GM21528 (cell line): ENCODE measurements around the gene COL5A1.

Source experiments
- ATAC-seq: cut with Tn5 transposase; IDR thresholded peaks from one replicate; pipeline ENCODE4 v1.9.1; 2021; ENCODE audit warnings: mild to moderate bottlenecking, moderate library complexity; ENCODE audit not compliant: unreplicated experiment, low FRiP score

The COL5A1 gene

DNA sequence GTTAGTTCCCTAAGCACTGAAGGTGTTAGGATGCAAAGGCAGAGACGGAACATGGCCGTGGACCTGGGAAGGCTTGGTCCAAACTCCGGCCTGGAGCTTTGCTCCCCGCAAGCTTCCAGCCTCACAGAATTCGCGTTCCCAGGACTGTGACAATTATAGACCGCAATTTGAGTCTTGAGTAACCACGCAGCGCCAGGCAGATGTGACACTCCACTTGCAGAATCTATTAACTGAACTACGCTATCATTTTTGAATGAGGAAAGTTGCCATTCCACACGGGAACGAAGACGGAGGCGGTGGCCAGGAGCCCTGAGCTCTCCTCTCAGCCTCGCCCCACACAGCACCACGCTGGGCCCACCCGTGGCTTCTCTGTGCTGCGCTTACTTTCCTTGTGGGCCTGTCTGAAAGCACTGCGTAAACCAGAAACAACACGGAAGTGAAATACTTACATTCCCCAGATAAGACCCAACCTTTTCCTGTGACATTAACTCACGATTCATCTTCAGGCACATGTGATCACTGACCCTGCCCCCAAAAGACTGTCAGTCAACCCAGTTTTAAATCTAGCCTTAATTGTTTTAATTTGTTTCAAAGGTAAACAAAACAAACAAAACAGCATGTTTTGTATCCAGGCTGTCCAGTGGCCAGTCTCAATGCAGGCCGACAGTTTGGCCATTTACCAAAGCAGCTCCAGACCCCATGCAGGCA, 16.1 kb upstream of the COL5A1 start:
- no peak for ATAC-seq

DNA sequence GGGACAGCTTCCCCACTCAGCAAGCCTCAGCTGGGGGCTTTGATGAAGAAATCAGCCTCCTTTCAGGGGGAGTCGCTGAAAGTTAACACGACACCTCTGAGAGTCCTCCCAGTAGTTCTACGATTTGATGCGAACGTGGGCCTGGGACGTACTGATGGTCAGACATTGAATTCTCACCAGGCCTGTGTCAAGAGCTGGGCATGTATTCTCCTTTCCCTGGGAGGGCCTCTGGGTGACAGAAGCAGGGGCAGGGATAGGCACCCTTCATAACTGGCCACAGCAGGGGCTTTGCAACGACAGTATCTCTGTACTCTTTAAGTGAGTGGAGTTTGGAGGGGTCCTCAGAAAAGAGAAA, 15.6 kb upstream of the COL5A1 start:
- ATAC-seq, result no peak

DNA sequence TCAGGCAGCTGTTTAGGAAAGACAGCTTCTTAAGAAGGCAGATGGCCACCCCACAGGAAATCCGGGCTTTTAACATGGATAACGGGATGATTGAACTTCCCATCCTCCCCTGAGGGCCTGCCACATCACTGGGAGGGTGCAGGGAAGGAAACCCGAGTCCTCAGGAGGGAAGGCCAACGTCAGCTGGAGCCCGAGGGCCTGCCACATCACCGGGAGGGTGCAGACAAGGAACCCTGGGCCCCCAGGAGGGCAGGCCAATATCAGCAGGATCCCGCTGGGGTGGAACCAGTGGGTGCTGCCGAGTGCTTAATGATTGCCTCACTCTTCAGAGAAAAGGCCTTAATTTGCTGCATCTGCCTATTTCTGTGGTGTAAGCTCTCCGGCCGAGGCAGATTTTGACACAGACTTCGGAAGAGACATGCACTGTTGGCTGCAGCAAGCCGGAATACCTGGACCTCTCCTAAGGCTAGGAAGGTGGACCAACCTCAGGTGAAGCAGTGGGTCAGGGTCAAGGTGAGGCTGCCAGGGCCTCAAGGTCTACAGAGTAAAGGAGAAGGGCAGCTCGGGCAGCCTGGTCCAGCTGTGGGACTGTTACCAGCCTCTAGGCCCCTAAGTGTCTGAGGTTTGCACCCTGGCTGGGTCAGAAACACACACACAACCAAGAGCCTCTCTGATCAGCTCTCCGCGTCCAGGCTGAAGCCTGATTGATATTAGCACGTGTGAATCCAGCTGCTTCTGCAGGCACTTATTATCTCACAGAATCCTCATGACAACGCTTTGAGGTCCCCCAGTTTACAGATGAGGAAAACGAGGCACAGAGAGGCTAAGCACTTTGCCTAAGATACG, 14.8 kb upstream of the COL5A1 start:
- no peak for ATAC-seq

DNA sequence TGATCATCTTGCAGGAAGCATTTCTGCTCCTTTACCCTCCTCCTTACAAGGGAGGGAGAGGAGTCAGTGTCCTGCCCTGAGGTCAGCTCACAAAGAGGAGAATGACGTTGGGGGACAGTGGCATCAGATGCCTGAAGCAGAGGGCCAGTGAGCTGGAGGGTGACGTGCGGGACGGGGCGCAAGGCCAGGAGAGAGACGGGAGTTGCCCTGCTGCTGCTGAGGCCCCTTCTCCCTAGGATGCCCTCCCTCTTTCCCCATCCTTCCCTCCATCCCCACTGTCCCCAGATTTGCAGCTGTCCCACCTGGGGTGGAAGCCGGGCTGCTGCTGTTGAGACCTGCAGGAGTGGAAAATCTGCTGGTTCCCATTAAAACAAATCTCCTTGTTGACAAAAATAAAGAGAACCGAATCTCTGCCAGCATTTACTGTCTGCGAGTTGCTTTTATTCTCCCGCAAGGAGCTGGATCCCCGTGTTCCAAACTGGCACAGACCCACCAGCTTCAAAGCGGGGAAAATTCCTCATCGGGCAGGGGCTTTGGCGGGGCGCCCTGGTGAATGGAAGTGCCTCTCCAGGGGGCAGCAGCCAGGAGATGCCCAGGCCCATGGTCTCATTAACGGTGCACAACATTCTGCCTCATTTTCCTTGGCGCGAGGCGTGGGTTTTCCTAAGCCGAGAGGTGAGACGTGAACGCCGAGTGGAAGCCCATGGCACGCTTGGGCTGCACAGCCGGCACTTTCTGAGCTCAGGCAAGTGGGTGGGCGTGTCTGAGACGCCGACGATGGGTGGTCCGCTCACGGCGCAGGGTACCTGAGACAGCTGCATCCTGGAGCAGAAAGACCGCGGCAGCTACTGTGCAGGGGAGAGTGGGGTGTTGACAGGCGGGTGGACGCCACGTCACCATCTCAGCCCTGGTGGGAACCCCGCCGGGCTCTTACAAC, 13.9 kb upstream of the COL5A1 start:
- ATAC-seq, result no peak

DNA sequence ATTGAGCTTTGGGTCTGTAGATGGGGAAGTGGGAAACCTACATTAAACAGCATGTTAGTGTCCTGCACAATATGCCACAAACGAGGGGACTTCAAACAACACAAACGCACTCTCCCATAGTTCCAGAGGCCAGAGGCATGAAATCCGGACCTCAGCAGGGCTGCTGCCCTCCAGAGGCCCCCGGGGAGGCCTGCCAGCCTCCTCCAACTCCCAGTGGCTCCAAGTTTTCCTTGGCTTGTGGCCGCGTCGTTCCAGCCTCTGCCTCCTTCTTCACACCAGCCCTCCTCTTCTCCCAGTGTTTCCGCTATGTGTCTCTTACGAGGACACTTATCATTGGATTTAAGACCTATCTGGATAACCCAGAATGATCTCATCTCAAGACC, 13.3 kb upstream of the COL5A1 start:
- ATAC-seq, result no peak

DNA sequence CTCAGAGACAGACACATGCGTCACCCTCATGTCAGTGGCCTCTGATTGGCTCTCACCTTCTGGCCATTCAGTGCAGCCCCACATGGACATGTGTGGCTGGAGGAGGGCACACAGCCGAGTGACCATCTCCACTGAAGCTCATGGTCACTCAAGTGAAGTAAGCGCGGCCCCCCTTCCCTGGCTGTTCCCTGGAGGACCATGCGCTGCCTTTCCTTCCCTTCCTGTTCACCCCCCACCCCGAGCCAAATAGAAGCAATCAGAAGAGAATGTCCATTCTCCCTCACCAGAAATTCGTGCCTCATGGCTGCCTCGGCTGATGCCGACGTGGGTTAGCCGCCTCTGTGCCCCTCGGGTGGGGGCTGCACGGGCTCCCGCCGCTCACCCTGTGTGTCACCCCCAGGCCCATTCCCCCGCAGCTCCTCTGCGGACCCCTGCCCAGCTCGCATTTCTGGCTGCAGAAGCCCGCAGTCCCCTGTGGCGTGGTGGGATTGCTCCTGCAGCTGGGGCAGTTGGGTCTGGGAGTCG, 12.5 kb upstream of the COL5A1 start:
- no peak for ATAC-seq

DNA sequence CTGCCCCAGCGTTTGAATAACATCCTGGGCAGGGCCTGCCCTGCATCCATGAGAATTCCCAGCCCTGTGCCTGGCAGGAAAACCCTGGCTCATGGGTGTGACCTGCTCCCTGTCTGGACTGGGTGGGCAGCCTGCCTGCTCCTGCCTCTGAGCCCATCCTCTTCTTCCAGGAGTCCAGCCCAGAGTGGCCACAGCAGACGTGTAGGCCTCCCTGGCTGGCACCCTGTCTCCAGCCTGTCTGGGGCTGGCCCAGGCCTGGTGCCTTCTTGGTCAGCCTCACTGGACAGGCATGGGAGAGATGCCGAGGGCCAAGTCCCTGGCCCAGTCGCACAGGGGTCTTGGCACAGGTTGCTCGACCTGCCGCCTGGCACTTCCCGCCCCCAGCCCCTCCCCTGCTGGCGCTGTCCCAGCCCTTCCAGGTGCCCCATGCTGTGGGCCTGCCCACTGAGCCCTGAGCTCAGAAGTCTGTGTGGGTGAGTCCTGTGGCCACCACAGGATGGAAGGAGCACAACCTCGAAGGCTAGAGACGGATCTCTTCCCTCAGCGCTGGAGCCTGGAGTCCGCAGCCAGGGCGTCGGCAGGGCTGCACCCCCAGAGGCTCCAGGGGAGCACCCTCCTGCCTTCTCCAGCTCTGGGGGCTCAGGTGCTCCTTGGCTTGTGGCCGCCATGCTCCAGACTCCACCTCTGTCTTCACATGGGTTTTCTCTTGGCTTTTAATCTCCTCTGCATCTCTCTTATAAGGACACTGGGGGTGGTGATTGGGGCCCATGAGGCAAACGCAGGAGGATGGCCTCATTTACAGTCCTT, 11.8 kb upstream of the COL5A1 start:
- no peak for ATAC-seq

DNA sequence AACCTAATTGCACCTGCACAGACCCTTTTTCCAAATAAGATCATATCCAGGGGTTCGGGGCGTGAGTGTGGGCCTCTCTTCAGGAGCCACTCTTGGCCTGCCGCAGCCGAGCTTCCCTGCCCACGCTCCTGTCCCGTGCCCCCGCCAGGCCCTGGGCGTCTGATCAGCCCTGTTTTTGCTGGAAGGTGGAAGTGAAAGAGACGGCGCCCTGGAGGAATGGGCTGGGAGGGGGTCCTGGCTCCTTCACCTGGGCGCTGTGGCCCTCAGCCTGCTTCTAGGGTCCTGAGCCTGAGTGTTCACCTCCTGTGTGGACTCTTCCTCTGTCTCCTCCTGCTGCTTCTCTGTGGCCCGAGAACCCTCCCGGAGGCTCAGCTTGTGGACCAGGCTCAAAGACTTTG, 11.2 kb upstream of the COL5A1 start:
- ATAC-seq, result no peak

DNA sequence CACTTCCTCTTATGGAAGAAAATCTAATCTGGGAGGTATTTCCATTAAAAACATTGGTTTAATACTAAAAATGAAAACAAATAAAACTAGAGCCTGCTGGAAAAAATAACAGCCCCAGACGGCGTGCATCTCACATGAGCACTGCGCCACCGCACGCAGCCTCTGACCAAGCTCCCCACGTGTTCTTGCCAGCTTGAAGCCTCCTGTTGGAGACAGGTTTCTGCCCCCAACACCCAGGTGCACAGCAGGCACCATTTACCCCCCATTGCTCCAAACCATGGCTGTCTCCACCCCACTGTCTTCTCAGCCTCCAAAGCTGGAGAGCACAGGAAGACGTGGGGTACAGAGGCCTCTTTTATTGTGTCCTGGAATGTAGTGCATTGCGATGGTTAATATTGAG, 10.7 kb upstream of the COL5A1 start:
- no peak for ATAC-seq

DNA sequence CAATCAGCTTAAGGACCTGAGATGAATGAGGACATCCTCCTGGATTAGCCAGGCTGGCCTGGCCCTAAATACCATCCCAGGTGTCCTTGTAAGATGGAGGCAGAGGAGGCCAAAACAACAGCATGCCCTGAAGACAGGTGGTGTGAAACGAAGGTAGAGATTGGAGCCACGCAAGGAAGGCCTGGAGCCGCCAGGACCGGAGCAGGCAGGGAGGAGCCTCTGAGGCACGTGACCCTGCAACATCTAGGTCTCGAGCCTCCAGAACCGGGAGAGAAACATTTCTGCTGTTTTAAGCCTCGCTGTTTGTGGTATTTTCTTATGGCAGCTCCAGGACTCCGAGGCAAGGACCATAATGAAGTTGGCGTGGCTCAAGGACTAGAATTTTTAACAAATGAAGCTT, 9.7 kb upstream of the COL5A1 start:
- no peak for ATAC-seq

DNA sequence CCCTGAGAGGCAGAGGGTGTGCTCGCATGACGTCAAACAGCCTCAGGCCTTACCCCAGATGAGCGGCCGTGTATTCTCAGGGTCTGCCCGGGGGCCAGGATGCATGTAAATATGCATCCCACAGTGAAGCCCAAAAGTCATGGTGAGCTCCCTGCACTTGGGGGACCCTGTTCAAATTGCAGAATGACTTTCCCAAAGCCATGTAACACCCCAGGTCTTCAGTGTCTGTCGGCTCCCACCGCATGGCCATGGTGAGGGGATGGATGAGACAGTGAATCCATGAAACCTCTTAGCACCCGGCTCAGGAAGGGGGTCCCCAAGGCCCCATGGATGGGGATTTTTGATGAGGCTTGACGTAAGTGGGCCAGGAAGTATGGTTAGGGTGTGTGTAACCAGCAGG, 9.3 kb upstream of the COL5A1 start:
- no peak for ATAC-seq

DNA sequence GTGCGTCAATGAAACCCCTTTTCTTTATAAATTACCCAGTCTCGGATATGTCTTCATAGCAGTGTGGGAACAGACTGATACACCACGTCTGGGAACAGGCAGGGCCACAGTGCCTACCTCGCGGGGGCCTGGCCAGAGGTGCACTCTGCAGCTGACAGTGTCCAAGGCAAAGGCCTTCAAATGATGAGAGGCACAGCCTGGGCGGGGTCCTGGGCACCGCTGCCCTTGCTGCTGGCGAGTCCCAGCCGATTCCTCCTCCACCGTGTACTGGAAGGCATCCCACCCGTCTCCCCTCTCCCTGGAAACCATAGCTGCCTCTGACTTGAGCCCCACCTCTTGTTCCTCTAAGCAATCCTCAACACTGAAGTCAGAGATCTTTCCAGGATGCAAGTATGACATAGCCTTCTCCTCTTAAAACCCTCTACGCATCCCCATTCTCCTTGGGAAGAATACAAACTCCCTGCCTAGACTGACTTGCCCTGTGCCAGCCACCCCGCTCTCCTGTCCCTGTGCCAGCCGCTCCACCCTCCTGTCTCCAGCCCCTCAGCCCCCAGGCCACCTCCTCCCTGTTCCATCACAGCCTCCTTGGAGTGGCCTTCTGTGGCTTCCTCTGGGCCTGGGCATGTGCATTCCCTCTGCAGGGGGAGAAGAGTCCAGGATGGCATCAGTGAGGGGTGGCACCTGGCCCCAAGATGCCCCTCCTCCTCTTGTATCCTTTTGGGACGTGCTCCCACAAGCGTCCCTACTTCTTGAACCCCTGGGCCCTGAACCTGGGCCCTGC, 8.1 kb upstream of the COL5A1 start:
- ATAC-seq, result no peak

DNA sequence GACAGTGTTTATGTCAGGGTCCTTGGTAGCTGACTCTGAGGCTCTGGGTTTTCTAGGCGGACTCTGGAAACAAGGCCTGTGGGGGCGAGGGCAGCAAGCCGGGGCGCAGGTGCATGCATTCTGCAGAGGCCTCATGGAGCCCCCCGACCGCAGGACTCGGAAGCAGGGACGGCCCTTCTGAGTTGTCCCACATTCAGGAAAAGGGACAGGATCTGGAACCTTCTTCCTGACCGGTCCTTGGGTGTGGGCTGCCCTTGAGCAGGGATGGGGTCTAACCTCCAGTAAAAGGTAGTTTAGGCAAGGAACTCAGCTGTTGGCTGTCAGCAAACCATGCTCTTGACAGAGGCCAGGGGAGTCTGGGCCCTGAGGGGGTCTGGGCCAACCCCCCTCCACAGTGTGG, 7.4 kb upstream of the COL5A1 start:
- no peak for ATAC-seq

DNA sequence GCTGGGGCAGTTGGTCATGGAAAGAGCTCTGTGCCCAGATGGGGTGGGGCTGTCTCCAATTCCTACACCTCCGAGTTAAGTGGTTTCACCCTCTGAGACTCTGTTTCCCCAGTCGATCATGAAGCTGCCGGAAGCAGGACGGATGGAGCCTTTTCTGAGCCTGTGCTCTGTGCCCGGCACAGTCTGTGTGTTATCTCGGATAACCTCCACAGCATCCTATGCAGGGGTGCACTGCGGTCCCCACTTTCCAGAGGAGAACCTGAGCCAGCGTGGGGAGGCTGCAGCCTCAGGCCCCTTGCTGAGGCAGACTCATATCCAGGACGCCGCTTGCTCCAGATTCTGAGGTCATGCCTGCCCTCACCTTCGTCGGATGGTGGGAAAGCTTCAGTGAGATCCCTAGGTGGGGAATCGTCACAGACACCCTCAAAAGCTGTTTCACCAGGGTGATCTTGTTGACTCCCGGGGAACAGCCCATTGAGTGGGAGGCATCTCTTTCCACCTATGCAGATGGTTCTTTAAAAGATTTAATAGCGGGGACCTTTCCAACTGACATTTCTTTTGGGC, 6.9 kb upstream of the COL5A1 start:
- no peak for ATAC-seq

DNA sequence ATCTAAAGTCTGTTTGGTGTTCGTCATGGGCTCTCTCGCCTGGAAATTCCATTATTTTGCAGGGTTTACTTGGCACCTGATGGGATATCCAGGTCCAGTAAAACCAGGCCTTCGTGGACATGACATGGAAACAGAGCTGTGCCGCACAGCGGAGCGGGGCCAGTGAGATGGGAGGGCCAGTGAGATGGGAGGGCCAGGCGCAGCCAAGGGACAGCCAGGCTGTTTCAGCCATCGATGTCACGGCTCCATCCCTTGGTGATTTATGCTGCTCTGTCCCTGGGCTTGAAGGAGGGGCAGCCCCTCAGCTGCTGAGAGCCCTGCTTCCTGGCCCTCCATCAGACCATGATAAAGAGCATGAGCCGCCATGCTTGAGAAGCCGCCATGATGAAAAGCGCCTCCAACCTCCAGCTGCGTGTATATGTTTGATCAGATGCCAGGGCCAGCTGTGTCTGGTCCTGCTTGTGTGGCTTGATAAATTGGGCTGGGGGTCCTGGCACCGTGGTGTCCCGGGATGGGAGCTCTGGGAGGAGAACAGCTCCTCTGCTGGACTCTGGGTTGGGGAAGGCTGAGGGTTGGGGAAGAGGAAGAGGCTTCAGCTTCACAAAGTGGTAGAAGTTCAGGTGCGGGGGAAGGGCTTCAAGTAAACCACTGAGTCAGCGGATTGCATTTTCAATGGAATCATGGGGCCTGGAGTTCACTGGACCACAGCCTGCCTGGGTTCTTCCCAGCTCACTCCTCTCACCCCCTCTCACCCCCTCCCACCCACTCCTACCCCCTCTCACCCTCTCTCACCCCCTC, 6.1 kb upstream of the COL5A1 start:
- no peak for ATAC-seq

DNA sequence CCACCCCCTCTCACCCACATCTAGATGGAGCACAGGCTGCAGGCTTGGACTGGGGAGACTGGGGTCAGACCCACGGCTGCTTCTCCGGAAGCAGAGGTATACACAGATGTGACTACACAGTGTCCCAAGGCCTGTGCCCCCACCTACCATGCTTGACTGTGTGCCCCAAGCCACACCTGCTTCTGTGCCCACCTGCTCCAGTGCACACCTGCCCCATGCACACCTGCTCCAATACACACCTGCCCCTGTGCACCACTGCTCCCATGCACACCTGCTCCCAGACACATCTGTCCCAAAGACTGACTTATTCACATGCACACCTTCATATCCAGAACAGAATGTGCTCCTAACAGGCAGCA, 5.5 kb upstream of the COL5A1 start:
- ATAC-seq, result no peak

DNA sequence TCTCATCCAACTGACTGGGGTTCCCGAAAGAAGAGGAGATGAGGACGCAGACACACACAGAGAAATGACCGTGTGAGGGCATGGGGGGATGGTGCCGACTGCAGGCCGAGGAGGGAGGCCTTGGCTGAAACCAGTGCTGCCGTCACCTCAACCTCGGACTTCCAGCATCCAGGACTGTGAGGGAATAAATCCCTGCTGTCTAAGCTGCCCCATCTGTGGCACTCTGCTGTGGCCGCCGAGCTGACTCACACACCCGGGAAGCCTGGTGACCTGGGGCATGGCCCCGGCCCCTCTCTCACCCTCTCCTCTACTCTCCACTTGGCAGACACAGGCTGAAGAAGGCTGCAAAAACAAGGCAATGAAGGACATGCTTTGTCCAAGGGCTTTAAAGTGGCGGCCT, 4.4 kb upstream of the COL5A1 start:
- ATAC-seq, result no peak
